Skeletal muscle tissue (tissue), 4 donors: ENCODE results near the gene LRIG1. TPM values are rescaled to one million over a fixed set of nuclear protein-coding genes. Genes with fewer than 3 reads are reported as not detected.

Experiments used
- H3K27ac ChIP-seq: one replicate; pipeline ENCODE4 v1.7.0; 2013; ENCODE audit warnings: mild to moderate bottlenecking, low read depth, low read length, inconsistent platforms
- H3K27me3 ChIP-seq, 3 donors: one replicate each; pipeline ENCODE4 v1.7.0; 2013; ENCODE audit warnings: low read length in 3 of 3; ENCODE audit not compliant: control insufficient read depth in 3 of 3, insufficient read depth in 3 of 3
- H3K36me3 ChIP-seq, 3 donors: one replicate each; pipeline ENCODE4 v1.7.0; 2013; ENCODE audit warnings: low read length in 3 of 3; ENCODE audit not compliant: control insufficient read depth in 3 of 3, insufficient read depth in 3 of 3
- H3K4me1 ChIP-seq, 3 donors: one replicate each; pipeline ENCODE4 v1.7.0; 2013; ENCODE audit warnings: low read length in 3 of 3, mild to moderate bottlenecking in 3 of 3; ENCODE audit not compliant: control insufficient read depth in 3 of 3, insufficient read depth in 3 of 3
- H3K4me3 ChIP-seq, 3 donors: one replicate each; pipeline ENCODE4 v1.7.0; 2013; ENCODE audit warnings: low read length in 3 of 3
- H3K9ac ChIP-seq, 3 donors: one replicate each; pipeline ENCODE4 v1.7.0; 2013; ENCODE audit warnings: low read length in 3 of 3, mild to moderate bottlenecking in 3 of 3, moderate library complexity in 2 of 3, low read depth in 1 of 3
- H3K9me3 ChIP-seq, 3 donors: one replicate each; pipeline ENCODE4 v1.7.0; 2013; ENCODE audit warnings: low read length in 3 of 3; ENCODE audit not compliant: control insufficient read depth in 3 of 3
- total RNA-seq: library from RNA; depleted of rRNA; stranded (reverse); fragments of >200 nt; gene quantifications from one replicate; pipeline ENCODE4 v1.2.3, GENCODE V29; 2014
- donor health status: Osteomylitis.

The LRIG1 gene
- total RNA-seq, 1 donor from 2014 or later: 135 TPM

GRCh38 chr3:66532160-66532587 is 31.4 kb upstream of the LRIG1 start:
- H3K9ac ChIP-seq: no peak overlapping the region
- H3K4me1 ChIP-seq: no peaks in the 10 kb centered on the region
- no peaks in the 10 kb centered on the region for H3K36me3 ChIP-seq
- H3K4me3 ChIP-seq: no peak overlapping the region
- no peaks in the 10 kb centered on the region for H3K27me3 ChIP-seq
- H3K9me3 ChIP-seq: no peaks in the 10 kb centered on the region
- no peak overlapping the region for H3K27ac ChIP-seq

GRCh38 chr3:66531256-66531655 is 30.4 kb upstream of the LRIG1 start:
- H3K9me3 ChIP-seq: no peaks in the 10 kb centered on the region
- H3K36me3 ChIP-seq: no peaks in the 10 kb centered on the region
- H3K27ac ChIP-seq: no peak overlapping the region
- H3K4me3 ChIP-seq: no peak overlapping the region
- no peaks in the 10 kb centered on the region for H3K4me1 ChIP-seq
- H3K9ac ChIP-seq: no peak overlapping the region
- H3K27me3 ChIP-seq: no peaks in the 10 kb centered on the region

- no peaks in the 10 kb centered on the region for H3K9me3 ChIP-seq
- H3K4me3 ChIP-seq: no peak overlapping the region
- no peak overlapping the region for H3K27ac ChIP-seq
- H3K27me3 ChIP-seq: peaks cover 0 to 2% (median 0%) of the 10 kb centered on the region in 3 donors
- no peaks in the 10 kb centered on the region for H3K4me1 ChIP-seq
- no peak overlapping the region for H3K9ac ChIP-seq
- H3K36me3 ChIP-seq: no peaks in the 10 kb centered on the region
Observed at GRCh38 chr3:66527246-66527645, 26.4 kb upstream of the LRIG1 start.

- Histone ChIP-seq H3K9me3 (no peaks in the 10 kb centered on the region), H3K4me3 (no peak overlapping the region), H3K9ac (no peak overlapping the region), H3K27ac (no peak overlapping the region), H3K27me3 (peaks cover 0 to 2% (median 0%) of the 10 kb centered on the region in 3 donors), H3K36me3 (no peaks in the 10 kb centered on the region), H3K4me1 (no peaks in the 10 kb centered on the region)
Observed at GRCh38 chr3:66525771-66526170, 24.9 kb upstream of the LRIG1 start.

GRCh38 chr3:66520724-66521123 is 19.9 kb upstream of the LRIG1 start:
- no peak overlapping the region for H3K9ac ChIP-seq
- H3K27me3 ChIP-seq: peaks cover 0 to 2% (median 0%) of the 10 kb centered on the region in 3 donors
- H3K4me1 ChIP-seq: no peaks in the 10 kb centered on the region
- H3K27ac ChIP-seq: no peak overlapping the region
- no peak overlapping the region for H3K4me3 ChIP-seq
- no peaks in the 10 kb centered on the region for H3K36me3 ChIP-seq
- no peaks in the 10 kb centered on the region for H3K9me3 ChIP-seq

- Histone ChIP-seq H3K27ac (no peak overlapping the region), H3K36me3 (no peaks in the 10 kb centered on the region), H3K9me3 (no peaks in the 10 kb centered on the region), H3K4me3 (no peak overlapping the region), H3K4me1 (no peaks in the 10 kb centered on the region), H3K27me3 (no peaks in the 10 kb centered on the region), H3K9ac (no peak overlapping the region)
Observed at GRCh38 chr3:66518644-66519043, 17.8 kb upstream of the LRIG1 start.

- H3K9me3 ChIP-seq: no peaks in the 10 kb centered on the region
- H3K36me3 ChIP-seq: no peaks in the 10 kb centered on the region
- H3K4me3 ChIP-seq: no peak overlapping the region
- no peak overlapping the region for H3K9ac ChIP-seq
- H3K27ac ChIP-seq: no peak overlapping the region
- no peaks in the 10 kb centered on the region for H3K4me1 ChIP-seq
- H3K27me3 ChIP-seq: no peaks in the 10 kb centered on the region
Observed at GRCh38 chr3:66518126-66518525, 17.3 kb upstream of the LRIG1 start.

GRCh38 chr3:66517241-66517640 is 16.4 kb upstream of the LRIG1 start:
- no peak overlapping the region for H3K9ac ChIP-seq
- H3K27me3 ChIP-seq: no peaks in the 10 kb centered on the region
- H3K4me3 ChIP-seq: no peak overlapping the region

GRCh38 chr3:66508461-66508860 is 7.6 kb upstream of the LRIG1 start:
- peaks cover 0 to 7% (median 0%) of the 10 kb centered on the region in 3 donors for H3K4me1 ChIP-seq
- H3K27me3 ChIP-seq: no peaks in the 10 kb centered on the region
- H3K9me3 ChIP-seq: no peaks in the 10 kb centered on the region
- no peaks in the 10 kb centered on the region for H3K36me3 ChIP-seq
- no peak overlapping the region for H3K9ac ChIP-seq
- no peak overlapping the region for H3K4me3 ChIP-seq
- no peak overlapping the region for H3K27ac ChIP-seq

More at GRCh38 chr3:66517241-66517640, 16.4 kb upstream of the LRIG1 start:
- Histone ChIP-seq H3K4me1 (no peaks in the 10 kb centered on the region), H3K27ac (no peak overlapping the region), H3K36me3 (no peaks in the 10 kb centered on the region), H3K9me3 (no peaks in the 10 kb centered on the region)

- H3K27ac ChIP-seq: no peak overlapping the region
- no peaks in the 10 kb centered on the region for H3K27me3 ChIP-seq
- no peak overlapping the region for H3K4me3 ChIP-seq
- H3K36me3 ChIP-seq: no peaks in the 10 kb centered on the region
- peaks cover 0 to 7% (median 0%) of the 10 kb centered on the region in 3 donors for H3K4me1 ChIP-seq
- H3K9ac ChIP-seq: no peak overlapping the region
- no peaks in the 10 kb centered on the region for H3K9me3 ChIP-seq
Observed at GRCh38 chr3:66507423-66508260, 6.8 kb upstream of the LRIG1 start.
